OCI-LY7 (cell line): ENCODE data around the gene LIN9. TPM values are rescaled to one million over a fixed set of nuclear protein-coding genes. Genes with fewer than 3 reads are reported as not detected.

ENCODE experiments used
- Bru-seq: library from RNA; stranded (reverse); fragments of 400-500 nt; gene quantifications from one replicate; lab custom pipeline; 2021; lab: Mats Ljungman, UMichigan
- BruChase-seq, 2 experiments: library from RNA; stranded (reverse); fragments of 400-500 nt; gene quantifications; one replicate each; lab custom pipeline; 2021; lab: Mats Ljungman, UMichigan
- BruUV-seq: library from RNA; stranded (reverse); fragments of 400-500 nt; replicated peaks from 2 replicates; lab custom pipeline; 2021; lab: Mats Ljungman, UMichigan
- CTCF ChIA-PET: fragments of 300-600 bp; sonication (Branson Sonifier 250); formaldehyde crosslinking; loops from one replicate; lab custom pipeline; 2022; ENCODE audit warnings: antibody characterized with exemption; ENCODE audit not compliant: unreplicated experiment; lab: Charles Lee
- POLR2A ChIA-PET: fragments of 300-600 bp; sonication (Branson Sonifier 250); formaldehyde crosslinking; loops from one replicate; lab custom pipeline; 2022; ENCODE audit warnings: antibody characterized with exemption; lab: Charles Lee
- DNase-seq: peaks from one replicate; pipeline ENCODE4 v3.0.0-alpha.2; 2015; ENCODE audit warnings: low spot score
- H2AFZ ChIP-seq: fragments of 200-600 bp; sonication (generic), shearing (Covaris generic); 2 replicates; pipeline ENCODE4 v1.6.1; 2014; ENCODE audit warnings: mild to moderate bottlenecking, antibody characterized with exemption, low read length, moderate library complexity
- H3K27ac ChIP-seq: fragments of 200-600 bp; sonication (generic); 2 replicates; pipeline ENCODE4 v1.5.1; 2014; ENCODE audit warnings: mixed run types, low read depth, mild to moderate bottlenecking, moderate library complexity, low read length, inconsistent platforms; ENCODE audit not compliant: poor library complexity, severe bottlenecking
- H3K36me3 ChIP-seq: fragments of 200-600 bp; sonication (generic); 2 replicates; pipeline ENCODE4 v1.6.1; 2014; ENCODE audit warnings: mild to moderate bottlenecking, antibody characterized with exemption, low read length, moderate library complexity, mixed read lengths; ENCODE audit not compliant: insufficient read depth
- H3K4me1 ChIP-seq: fragments of 200-600 bp; sonication (generic); 2 replicates; pipeline ENCODE4 v1.5.1; 2014; ENCODE audit warnings: mild to moderate bottlenecking, low read length; ENCODE audit not compliant: insufficient read depth, poor library complexity, severe bottlenecking
- H3K4me2 ChIP-seq: fragments of 200-600 bp; sonication (generic); 2 replicates; pipeline ENCODE4 v1.6.1; 2014; ENCODE audit warnings: mild to moderate bottlenecking, low read length
- H3K4me3 ChIP-seq: fragments of 200-600 bp; sonication (generic); 2 replicates; pipeline ENCODE4 v1.5.1; 2014; ENCODE audit warnings: mild to moderate bottlenecking, low read depth, low read length; ENCODE audit not compliant: poor library complexity, severe bottlenecking
- H3K79me2 ChIP-seq: fragments of 200-600 bp; sonication (generic); 2 replicates; pipeline ENCODE4 v1.6.1; 2016; ENCODE audit warnings: low read depth, mild to moderate bottlenecking, low read length, moderate library complexity, mixed read lengths; ENCODE audit not compliant: insufficient read depth
- H3K9me2 ChIP-seq: fragments of 200-600 bp; sonication (generic); 2 replicates; pipeline ENCODE4 v1.6.1; 2016; ENCODE audit warnings: mild to moderate bottlenecking, low read length, mixed read lengths; ENCODE audit not compliant: insufficient read depth
- H3K9me3 ChIP-seq: fragments of 200-600 bp; sonication (generic); 2 replicates; pipeline ENCODE4 v1.6.1; 2014; ENCODE audit warnings: mild to moderate bottlenecking, mixed run types, low read length, mixed read lengths
- H4K20me1 ChIP-seq: fragments of 200-600 bp; sonication (generic); 2 replicates; pipeline ENCODE4 v1.6.1; 2014; ENCODE audit warnings: mild to moderate bottlenecking, antibody characterized with exemption, low read length, moderate library complexity, mixed read lengths; ENCODE audit not compliant: insufficient read depth
- CTCF ChIP-seq: fragments of 200-600 bp; sonication (generic); conservative IDR thresholded peaks from 2 replicates; pipeline ENCODE4 v1.5.1; 2014; ENCODE audit warnings: mild to moderate bottlenecking, antibody characterized with exemption, low read length, moderate library complexity, mixed read lengths
- EZH2phosphoT487 ChIP-seq: fragments of 200-600 bp; sonication (generic); IDR thresholded peaks from 2 replicates; pipeline ENCODE4 v1.6.1; 2018; ENCODE audit warnings: low read depth, borderline replicate concordance, mild to moderate bottlenecking, mixed run types, antibody characterized with exemption, low read length, moderate library complexity, mixed read lengths
- intact Hi-C: fragments of 100-400 bp; cut with micrococcal nuclease; formaldehyde crosslinking; loops from one replicate; pipeline ENCODE4 v1.10.0; 2022; ENCODE audit not compliant: unreplicated experiment
- long read RNA-seq: library from polyadenylated mRNA; stranded (forward); transcript quantifications from one replicate; pipeline ENCODE4 v2.0.0, GENCODE V29; 2022
- total RNA-seq, 2 experiments: library from RNA; depleted of rRNA in 1 of 2; stranded (reverse); fragments of >200 nt in 1 of 2; shearing (Covaris generic) in 1 of 2; gene quantifications; 2 replicates each; pipeline ENCODE4 v1.2.3, GENCODE V29; 2014 to 2022

Gene LIN9, protein sequence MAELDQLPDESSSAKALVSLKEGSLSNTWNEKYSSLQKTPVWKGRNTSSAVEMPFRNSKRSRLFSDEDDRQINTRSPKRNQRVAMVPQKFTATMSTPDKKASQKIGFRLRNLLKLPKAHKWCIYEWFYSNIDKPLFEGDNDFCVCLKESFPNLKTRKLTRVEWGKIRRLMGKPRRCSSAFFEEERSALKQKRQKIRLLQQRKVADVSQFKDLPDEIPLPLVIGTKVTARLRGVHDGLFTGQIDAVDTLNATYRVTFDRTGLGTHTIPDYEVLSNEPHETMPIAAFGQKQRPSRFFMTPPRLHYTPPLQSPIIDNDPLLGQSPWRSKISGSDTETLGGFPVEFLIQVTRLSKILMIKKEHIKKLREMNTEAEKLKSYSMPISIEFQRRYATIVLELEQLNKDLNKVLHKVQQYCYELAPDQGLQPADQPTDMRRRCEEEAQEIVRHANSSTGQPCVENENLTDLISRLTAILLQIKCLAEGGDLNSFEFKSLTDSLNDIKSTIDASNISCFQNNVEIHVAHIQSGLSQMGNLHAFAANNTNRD
- total RNA-seq (2014; rRNA removed; shearing (Covaris generic)) (17.2 and 19.7 TPM in 2 replicates), total RNA-seq (2022) (20.1 and 22.4 TPM in 2 replicates), Bru-seq, nascent RNA (percentile 82 among the genes with signal in this experiment), BruChase-seq, experiment 1, labeled RNA remaining after a 6-hour chase (percentile 70 among the genes with signal in this experiment), BruChase-seq, experiment 2, labeled RNA remaining after a 2-hour chase (percentile 73 among the genes with signal in this experiment)
- long read RNA-seq, transcript LIN9-201 (15 exons, 3,567 nt): major isoform, 15 of 63 reads
- long read RNA-seq, transcript LIN9-204 (14 exons, 2,909 nt): minor isoform, 14 of 63 reads
- long read RNA-seq, partial matches to known transcripts: 11 of 63 reads
- long read RNA-seq, other reads (novel, unspliced or antisense): 23 of 63 reads

- H3K4me1 ChIP-seq: peaks cover 53% of the 10 kb centered on the region
- intact Hi-C loops: loop anchor here (1.0 to 2.0 kb wide), 5 partner anchors 40 to 186 kb away; no protein-coding TSS in a partner anchor
- peak; percentile 24; the same call in 1 of the 2 replicates for TF ChIP-seq CTCF
- TF ChIP-seq EZH2phosphoT487: no peak
- ChIA-PET CTCF (interaction anchor here (1.2 to 3.1 kb wide), 2 partner anchors 24 to 45 kb away, joined by 3 to 11 read pairs; no protein-coding TSS in a partner anchor), POLR2A (interaction anchor here (0.5 to 2.5 kb wide), 24 partner anchors 9 to 183 kb away, joined by 3 to 26 read pairs (median 4); partner anchors contain the start of gene PARP1)
- H3K4me2 ChIP-seq: peak within 1 kb of the TSS; percentile 94
- peak within 1 kb of the TSS; percentile 97 for H3K4me3 ChIP-seq
- 0 out of 2 replicates have a peak, but pooled peaks cover 3% of the 10 kb centered on the region for H3K9me3 ChIP-seq
- peak within 1 kb of the TSS; percentile 87 for H2AFZ ChIP-seq
- no peaks in the 10 kb centered on the region for H3K9me2 ChIP-seq
- BruUV-seq: no TSS peak
- H4K20me1 ChIP-seq: peaks cover 7% of the 10 kb centered on the region; the same call in 1 of the 2 replicates
- DNase-seq: peak; percentile 95
- peaks cover 50% of the 10 kb centered on the region for H3K79me2 ChIP-seq
- peak within 1 kb of the TSS; percentile 76 for H3K27ac ChIP-seq
- peaks cover 18% of the 10 kb centered on the region; the same call in 1 of the 2 replicates for H3K36me3 ChIP-seq
Measured at GRCh38 chr1:226308723-226309397, at the start of gene LIN9. Gene LIN9 (minus strand): TSS chr1:226309164. CDS start chr1:226309139, 25 bp downstream.

GRCh38 chr1:226357416-226357815 is 48.5 kb upstream of the LIN9 start:
- BruUV-seq: no TSS peak
- DNase-seq: no peak
- Histone ChIP-seq H3K4me2 (no peak overlapping the region), H3K9me2 (no peaks in the 10 kb centered on the region), H3K27ac (peak overlapping the region; percentile 98), H2AFZ (no peak overlapping the region), H3K4me1 (peaks cover 61% of the 10 kb centered on the region), H4K20me1 (no peaks in the 10 kb centered on the region), H3K9me3 (no peaks in the 10 kb centered on the region), H3K36me3 (peaks cover 68% of the 10 kb centered on the region), H3K79me2 (no peaks in the 10 kb centered on the region; the same call in 1 of the 2 replicates), H3K4me3 (no peak overlapping the region)
- ChIA-PET POLR2A (interaction anchor here (1.1 to 2.0 kb wide), 2 partner anchors 9 to 68 kb away, joined by 3 to 16 read pairs; no protein-coding TSS in a partner anchor), CTCF (no interaction called here)
- no peak for TF ChIP-seq EZH2phosphoT487
- no peak for TF ChIP-seq CTCF
- intact Hi-C loops: no loop called here
